ENCODE data around the gene PRUNE2. TPM values are rescaled to one million over a fixed set of nuclear protein-coding genes. Genes with fewer than 3 reads are reported as not detected.
A peak's percentile ranks its signal among the peaks of the same experiment; 100 is the strongest.

Gene PRUNE2
- total and polyA plus RNA-seq, 9 donors: 2.5 to 45.8 (median 13.7) TPM

DNA sequence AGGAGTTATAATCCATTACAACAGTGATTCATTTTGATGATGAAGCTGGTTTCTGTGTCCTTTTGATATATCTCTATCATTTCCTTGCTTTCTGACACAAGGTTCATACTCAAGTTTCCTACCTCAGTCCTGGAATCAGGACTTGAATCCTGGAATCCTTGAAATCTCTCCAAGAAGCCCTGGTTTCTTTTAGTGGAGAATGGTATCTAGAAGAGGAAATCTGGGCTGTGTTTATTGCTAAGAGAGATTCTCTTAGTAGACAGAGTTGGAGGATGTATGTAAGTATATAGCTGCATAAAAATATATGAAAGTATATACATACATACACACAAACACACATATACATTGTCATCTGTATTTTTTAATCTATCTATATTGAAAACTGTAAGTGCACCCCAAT is 332.5 kb downstream of the PRUNE2 start:
- no peak for TF ChIP-seq POLR2A (IDR thresholded peaks at IDR 0.05)
- TF ChIP-seq EP300 (IDR thresholded peaks at IDR 0.05): no peak
- TF ChIP-seq, protein P1, sequence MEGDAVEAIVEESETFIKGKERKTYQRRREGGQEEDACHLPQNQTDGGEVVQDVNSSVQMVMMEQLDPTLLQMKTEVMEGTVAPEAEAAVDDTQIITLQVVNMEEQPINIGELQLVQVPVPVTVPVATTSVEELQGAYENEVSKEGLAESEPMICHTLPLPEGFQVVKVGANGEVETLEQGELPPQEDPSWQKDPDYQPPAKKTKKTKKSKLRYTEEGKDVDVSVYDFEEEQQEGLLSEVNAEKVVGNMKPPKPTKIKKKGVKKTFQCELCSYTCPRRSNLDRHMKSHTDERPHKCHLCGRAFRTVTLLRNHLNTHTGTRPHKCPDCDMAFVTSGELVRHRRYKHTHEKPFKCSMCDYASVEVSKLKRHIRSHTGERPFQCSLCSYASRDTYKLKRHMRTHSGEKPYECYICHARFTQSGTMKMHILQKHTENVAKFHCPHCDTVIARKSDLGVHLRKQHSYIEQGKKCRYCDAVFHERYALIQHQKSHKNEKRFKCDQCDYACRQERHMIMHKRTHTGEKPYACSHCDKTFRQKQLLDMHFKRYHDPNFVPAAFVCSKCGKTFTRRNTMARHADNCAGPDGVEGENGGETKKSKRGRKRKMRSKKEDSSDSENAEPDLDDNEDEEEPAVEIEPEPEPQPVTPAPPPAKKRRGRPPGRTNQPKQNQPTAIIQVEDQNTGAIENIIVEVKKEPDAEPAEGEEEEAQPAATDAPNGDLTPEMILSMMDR (IDR thresholded peaks at IDR 0.05): no peak
- intact Hi-C loops (cut with DNase I): no loop called here
- H3K4me3 ChIP-seq: no peak overlapping the region

DNA sequence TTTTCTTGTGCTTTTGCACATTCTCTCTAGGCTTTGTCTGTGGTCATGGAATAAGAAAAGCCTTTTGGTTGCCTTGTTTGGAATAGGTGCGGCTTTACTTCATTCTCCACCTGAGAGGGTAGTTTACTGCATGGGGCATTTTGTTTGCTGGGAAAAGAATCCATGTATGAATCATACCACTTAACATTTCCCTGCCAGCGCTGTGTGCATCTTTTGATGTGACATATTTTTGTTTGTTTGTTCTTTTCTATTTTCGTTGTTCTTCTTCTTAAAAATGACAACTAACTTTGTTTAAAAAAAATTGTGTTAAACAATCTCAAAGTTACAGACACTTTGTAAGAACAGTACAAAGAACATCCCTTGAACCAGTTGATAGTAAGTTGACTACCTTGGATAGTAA is 333.8 kb downstream of the PRUNE2 start:
- H3K27me3 ChIP-seq: no peaks in the 10 kb centered on the region
- WGBS, 3 donors: 64 to 85% (median 70%) methylated on average over 3 of the region's 3 CpGs

More for the DNA sequence above, 332.5 kb downstream of the PRUNE2 start:
- Histone ChIP-seq H3K9me3 (no peaks in the 10 kb centered on the region), H3K4me1 (ENCODE audit: insufficient read depth) (no peaks in the 10 kb centered on the region), H3K27me3 (no peaks in the 10 kb centered on the region), H3K27ac (no peak overlapping the region), H3K36me3 (no peaks in the 10 kb centered on the region)
- DNase-seq: no peak

DNA sequence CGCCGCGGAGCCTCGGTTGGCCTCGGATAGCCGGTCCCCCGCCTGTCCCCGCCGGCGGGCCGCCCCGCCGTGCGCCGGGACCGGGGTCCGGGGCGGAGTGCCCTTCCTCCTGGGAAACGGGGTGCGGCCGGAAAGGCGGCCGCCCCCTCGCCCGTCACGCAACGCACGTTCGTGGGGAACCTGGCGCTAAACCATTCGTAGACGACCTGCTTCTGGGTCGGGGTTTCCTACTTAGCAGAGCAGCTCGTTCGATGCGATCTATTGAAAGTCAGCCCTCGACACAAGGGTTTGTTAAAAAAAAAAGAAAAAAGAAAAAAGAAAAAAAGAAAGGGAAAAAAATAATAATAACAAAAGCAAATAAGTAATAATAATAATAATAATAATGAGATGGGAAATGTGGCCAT is 334.2 kb downstream of the PRUNE2 start:
- no peaks in the 10 kb centered on the region for H3K9me3 ChIP-seq
- no peaks in the 10 kb centered on the region for H3K4me1 ChIP-seq (ENCODE audit: insufficient read depth)
- TF ChIP-seq EP300 (IDR thresholded peaks at IDR 0.05): no peak
- TF ChIP-seq, protein P1 (IDR thresholded peaks at IDR 0.05): no peak
- no peak for TF ChIP-seq POLR2A (IDR thresholded peaks at IDR 0.05)
- H3K4me3 ChIP-seq: peak overlapping the region; percentile 38
- DNase-seq: no peak
- H3K27me3 ChIP-seq: no peaks in the 10 kb centered on the region
- intact Hi-C loops (cut with DNase I): no loop called here
- H3K27ac ChIP-seq: no peak overlapping the region
- 9 to 51% (median 10%) methylated on average over 37 of the region's 37 CpGs for WGBS, 3 donors
- no peaks in the 10 kb centered on the region for H3K36me3 ChIP-seq

More for the DNA sequence above, 333.8 kb downstream of the PRUNE2 start:
- no peaks in the 10 kb centered on the region for H3K9me3 ChIP-seq
- TF ChIP-seq, protein P1 (IDR thresholded peaks at IDR 0.05): no peak
- no peak for TF ChIP-seq POLR2A (IDR thresholded peaks at IDR 0.05)
- no peak for TF ChIP-seq EP300 (IDR thresholded peaks at IDR 0.05)
- no peaks in the 10 kb centered on the region for H3K4me1 ChIP-seq (ENCODE audit: insufficient read depth)
- no peak for DNase-seq
- intact Hi-C loops (cut with DNase I): no loop called here
- no peak overlapping the region for H3K27ac ChIP-seq
- H3K36me3 ChIP-seq: no peaks in the 10 kb centered on the region
- no peak overlapping the region for H3K4me3 ChIP-seq

DNA sequence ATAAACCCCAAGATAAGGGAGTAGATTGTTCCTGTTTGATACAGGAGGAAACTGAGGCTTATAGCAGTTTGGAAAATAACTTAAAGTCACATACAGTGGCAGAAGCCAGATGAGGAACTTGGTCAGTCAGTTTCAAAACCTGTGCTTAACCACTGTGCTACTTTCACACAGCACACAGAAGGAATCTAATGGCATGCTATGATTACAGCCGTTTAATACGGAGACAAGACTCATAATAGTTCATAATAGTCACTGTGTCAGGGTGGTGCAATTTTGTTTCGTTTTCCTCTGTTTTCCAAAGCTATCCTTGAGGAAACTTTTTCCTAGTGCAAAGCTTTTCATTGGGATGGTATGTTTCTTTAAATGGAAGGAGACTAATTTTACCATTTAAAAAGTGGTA is 334.6 kb downstream of the PRUNE2 start:
- H3K27ac ChIP-seq: no peak overlapping the region
- 9 to 54% (median 11%) methylated on average over 3 of the region's 3 CpGs for WGBS, 3 donors

DNA sequence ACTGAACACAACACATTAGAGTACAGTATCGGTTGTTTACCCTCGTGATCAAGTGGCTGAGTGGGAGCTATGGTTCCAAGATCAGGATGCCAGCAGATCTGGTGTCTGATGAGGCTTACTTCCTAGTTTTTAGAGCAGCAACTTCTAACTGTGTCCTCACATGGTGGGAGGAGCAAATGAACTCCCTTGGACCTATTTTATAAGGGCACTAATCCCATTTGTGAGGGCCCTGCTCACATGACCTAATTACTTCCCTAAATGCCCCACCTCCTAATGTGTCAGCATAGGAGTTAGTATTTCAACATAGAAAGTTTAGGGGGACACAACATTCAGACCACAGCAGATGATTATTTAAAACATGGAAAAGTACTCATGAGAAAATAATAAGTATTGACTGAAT is 335.1 kb downstream of the PRUNE2 start:
- no peaks in the 10 kb centered on the region for H3K9me3 ChIP-seq
- no peak for DNase-seq
- H3K36me3 ChIP-seq: no peaks in the 10 kb centered on the region
- TF ChIP-seq EP300 (IDR thresholded peaks at IDR 0.05) (no peak), POLR2A (IDR thresholded peaks at IDR 0.05) (no peak)
- TF ChIP-seq, protein P1 (IDR thresholded peaks at IDR 0.05): no peak
- no peaks in the 10 kb centered on the region for H3K27me3 ChIP-seq
- intact Hi-C loops (cut with DNase I): no loop called here
- H3K27ac ChIP-seq: no peak overlapping the region
- no peak overlapping the region for H3K4me3 ChIP-seq
- H3K4me1 ChIP-seq (ENCODE audit: insufficient read depth): no peaks in the 10 kb centered on the region
- WGBS, 3 donors: 92 to 97% (median 93%) methylated on average over 2 of the region's 2 CpGs

More for the DNA sequence above, 334.6 kb downstream of the PRUNE2 start:
- Histone ChIP-seq H3K4me1 (ENCODE audit: insufficient read depth) (no peaks in the 10 kb centered on the region), H3K4me3 (peak overlapping the region; percentile 38), H3K36me3 (no peaks in the 10 kb centered on the region), H3K9me3 (no peaks in the 10 kb centered on the region), H3K27me3 (no peaks in the 10 kb centered on the region)
- intact Hi-C loops (cut with DNase I): no loop called here
- TF ChIP-seq EP300 (IDR thresholded peaks at IDR 0.05): no peak
- DNase-seq: no peak
